Heart left ventricle (tissue), 16 donors: Measurements from ENCODE around the gene NAB2. TPM values are rescaled to one million over a fixed set of nuclear protein-coding genes. Genes with fewer than 3 reads are reported as not detected.

Experiments
- ATAC-seq, 4 donors: fragments of 200-7000 bp; cut with Tn5 transposase; one replicate each; pipeline ENCODE4 v1.9.1; 2020 to 2022; ENCODE audit warnings: moderate library complexity in 4 of 4, mild to moderate bottlenecking in 3 of 4, moderate number of reproducible peaks in 1 of 4
- DNase-seq, 5 donors: peaks; one replicate each; pipeline ENCODE4 v3.0.0-alpha.2; 2020
- H3K27ac ChIP-seq, 12 donors: fragments of 200-600 bp; sonication (generic) in 4 of 12; one replicate each; pipeline versions ENCODE4 v1.5.0 to v1.8.0; 2016 to 2022; ENCODE audit warnings: mild to moderate bottlenecking in 2 of 12
- H3K27me3 ChIP-seq, 9 donors: fragments of 200-600 bp; sonication (generic) in 2 of 9; one replicate each; pipeline versions ENCODE4 v1.5.1 to v1.8.0; 2016 to 2022; ENCODE audit warnings: mild to moderate bottlenecking in 3 of 9
- H3K36me3 ChIP-seq, 9 donors: fragments of 200-600 bp; sonication (generic) in 2 of 9; one replicate each; pipeline versions ENCODE4 v1.5.0 to v1.8.0; 2018 to 2022; ENCODE audit warnings: mild to moderate bottlenecking in 2 of 9
- H3K4me1 ChIP-seq, 12 donors: fragments of 200-600 bp; sonication (generic) in 4 of 12; one replicate each; pipeline versions ENCODE4 v1.5.0 to v1.8.0; 2016 to 2022; ENCODE audit warnings: mild to moderate bottlenecking in 3 of 12
- H3K4me3 ChIP-seq, 12 donors: fragments of 200-600 bp; sonication (generic) in 4 of 12; one replicate each; pipeline versions ENCODE4 v1.5.0 to v1.8.0; 2017 to 2022; ENCODE audit warnings: mild to moderate bottlenecking in 9 of 12, moderate library complexity in 4 of 12
- H3K9me3 ChIP-seq, 12 donors: fragments of 200-600 bp; sonication (generic) in 4 of 12; one replicate each; pipeline versions ENCODE4 v1.5.0 to v1.8.0; 2016 to 2022; ENCODE audit warnings: mild to moderate bottlenecking in 1 of 12
- POLR2A ChIP-seq, 2 donors: fragments of 450-650 bp; IDR thresholded peaks; one replicate each; pipeline ENCODE4 v1.6.1; 2017; ENCODE audit warnings: antibody characterized with exemption in 2 of 2, mild to moderate bottlenecking in 2 of 2, moderate library complexity in 2 of 2
- WGBS, 4 donors: extraction: QIAGEN DNeasy Blood & Tissue Kit in 2 of 4; methylation state at CpG; one replicate each; pipeline versions ENCODE4 v1.1.5 to v1.1.7; 2013 to 2018; 5-methylcytosine and 5-hydroxymethylcytosine counted together
- intact Hi-C, 10 donors: fragments of 100-400 bp; cut with DNase I; formaldehyde crosslinking; loops; one replicate each; pipeline versions ENCODE4 v1.11.1 to v1.14.2; 2022
- polyA plus RNA-seq, 2 donors: library from polyadenylated mRNA; stranded (reverse); fragments of 200-250 nt; gene quantifications; one replicate each; pipeline ENCODE4 v1.2.3, GENCODE V29; 2013
- total RNA-seq, 9 donors: library from RNA; depleted of rRNA in 2 of 9; stranded (reverse); fragments of >200 nt in 2 of 9; fragmentation: NEBNext Ultra II Directional in 3 of 9; extraction: Animal tissue kit (Norgen Biotek cat#: 25700) in 3 of 9; gene quantifications; one replicate each; pipeline versions ENCODE4 v1.1.0 to v1.2.4, GENCODE V29; 2016 to 2023
- TF ChIP-seq, protein P1 (sequence below), 12 donors: fragments of 200-600 bp; sonication (generic) in 4 of 12; IDR thresholded peaks; one replicate each; pipeline versions ENCODE4 v1.5.0 to v1.8.0; 2018 to 2022; ENCODE audit warnings: antibody characterized with exemption in 12 of 12, mild to moderate bottlenecking in 5 of 12
- donor health status: ischemic (EF 13 %, LVEDD 7.1; RV severe dilation, severe dysfunction).
- donor health status: healthy with polysubstance abuse.
- donor health status: DM: no; HTN: yes; CAD: no.
- donor health status: DM: no; HTN: no; CAD: no.
- donor health status: ischemic (EF 25% LVEDD 6.9; RV normal size, moderate dysfunction).
- donor health status: ischemic (EF 25% LVEDD 5.7; RV mildly dilated, moderate dysfunction).
- donor health status: healthy.
- donor health status: DM: yes; HTN: yes; CAD: no.
- donor health status: ischemic (EF 35%, LVEDD 5.7; RV mildly dilated, moderate dysfunction).
- donor health status: nonischemic (EF 11% LVEDD 7.7; RV severe dilation, severe dysfunction).
- donor health status: DM: yes; HTN: yes; CAD: no.
- donor health status: PGD.
- donor health status: ischemic (EF 29% LVEDD 5.4; RV normal size, mild dysfunction).
- donor health status: nonischemic (EF 23%, LVEDD 6.1; RV moderate dilation, normal function).

Gene NAB2
- total and polyA plus RNA-seq, 11 donors = 8.7 to 30.1 (median 11.8) TPM

DNA sequence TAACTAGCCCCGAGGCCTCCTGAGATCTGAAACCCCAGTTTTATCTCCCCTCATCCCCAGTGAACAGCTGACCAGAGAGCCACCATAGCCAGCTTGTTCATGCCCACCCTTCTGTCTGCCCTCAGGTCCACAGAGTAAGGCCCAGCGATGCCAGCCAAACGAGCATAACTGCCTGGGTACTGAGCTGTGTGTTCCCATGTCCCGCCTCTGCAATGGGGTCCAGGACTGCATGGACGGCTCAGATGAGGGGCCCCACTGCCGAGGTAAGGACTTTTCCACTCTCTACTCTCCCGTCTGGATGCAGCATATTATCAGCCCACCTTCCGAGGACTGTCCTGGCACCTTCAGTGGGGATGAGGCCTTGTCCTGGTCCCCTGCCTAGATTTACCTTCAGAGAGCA, 52.3 kb downstream of the NAB2 start:
- ATAC-seq (no peak), DNase-seq (peak in 2 of 5 donors; percentile 6 to 18)
- peaks cover 0 to 88% (median 44%) of the 10 kb centered on the region in 12 donors for H3K4me1 ChIP-seq
- 74 to 93% (median 91%) methylated on average over 8 of the region's 8 CpGs for WGBS, 4 donors
- H3K4me3 ChIP-seq = no peak overlapping the region
- peak overlapping the region in 11 of 12 donors; percentile 5 to 73 (median 66) for H3K27ac ChIP-seq
- no peaks in the 10 kb centered on the region for H3K27me3 ChIP-seq
- no peak for TF ChIP-seq POLR2A (IDR thresholded peaks at IDR 0.05)
- TF ChIP-seq, protein P1, sequence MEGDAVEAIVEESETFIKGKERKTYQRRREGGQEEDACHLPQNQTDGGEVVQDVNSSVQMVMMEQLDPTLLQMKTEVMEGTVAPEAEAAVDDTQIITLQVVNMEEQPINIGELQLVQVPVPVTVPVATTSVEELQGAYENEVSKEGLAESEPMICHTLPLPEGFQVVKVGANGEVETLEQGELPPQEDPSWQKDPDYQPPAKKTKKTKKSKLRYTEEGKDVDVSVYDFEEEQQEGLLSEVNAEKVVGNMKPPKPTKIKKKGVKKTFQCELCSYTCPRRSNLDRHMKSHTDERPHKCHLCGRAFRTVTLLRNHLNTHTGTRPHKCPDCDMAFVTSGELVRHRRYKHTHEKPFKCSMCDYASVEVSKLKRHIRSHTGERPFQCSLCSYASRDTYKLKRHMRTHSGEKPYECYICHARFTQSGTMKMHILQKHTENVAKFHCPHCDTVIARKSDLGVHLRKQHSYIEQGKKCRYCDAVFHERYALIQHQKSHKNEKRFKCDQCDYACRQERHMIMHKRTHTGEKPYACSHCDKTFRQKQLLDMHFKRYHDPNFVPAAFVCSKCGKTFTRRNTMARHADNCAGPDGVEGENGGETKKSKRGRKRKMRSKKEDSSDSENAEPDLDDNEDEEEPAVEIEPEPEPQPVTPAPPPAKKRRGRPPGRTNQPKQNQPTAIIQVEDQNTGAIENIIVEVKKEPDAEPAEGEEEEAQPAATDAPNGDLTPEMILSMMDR (IDR thresholded peaks at IDR 0.05) = no peak
- peaks cover 0 to 80% (median 70%) of the 10 kb centered on the region in 9 donors for H3K36me3 ChIP-seq
- H3K9me3 ChIP-seq = no peaks in the 10 kb centered on the region
- intact Hi-C loops = no loop called here

GRCh38 chr12:57142121-57142520, 53.2 kb downstream of the NAB2 start:
- ATAC-seq = peak in 3 of 4 donors; percentile 55 to 68 (median 64)
- DNase-seq = peak in 2 of 5 donors; percentile 61 to 69
- H3K36me3 ChIP-seq = peaks cover 0 to 86% (median 78%) of the 10 kb centered on the region in 9 donors
- 59 to 77% (median 66%) methylated on average over 8 to 9 of the region's 9 CpGs for WGBS, 4 donors
- H3K4me1 ChIP-seq = peaks cover 0 to 88% (median 43%) of the 10 kb centered on the region in 12 donors
- no peak overlapping the region for H3K4me3 ChIP-seq
- H3K27me3 ChIP-seq = no peaks in the 10 kb centered on the region
- intact Hi-C loops = no loop called here
- TF ChIP-seq POLR2A (IDR thresholded peaks at IDR 0.05) = no peak
- TF ChIP-seq, protein P1 (IDR thresholded peaks at IDR 0.05) = no peak
- H3K27ac ChIP-seq = peak overlapping the region; percentile 3 to 73 (median 61)
- H3K9me3 ChIP-seq = no peaks in the 10 kb centered on the region

DNA sequence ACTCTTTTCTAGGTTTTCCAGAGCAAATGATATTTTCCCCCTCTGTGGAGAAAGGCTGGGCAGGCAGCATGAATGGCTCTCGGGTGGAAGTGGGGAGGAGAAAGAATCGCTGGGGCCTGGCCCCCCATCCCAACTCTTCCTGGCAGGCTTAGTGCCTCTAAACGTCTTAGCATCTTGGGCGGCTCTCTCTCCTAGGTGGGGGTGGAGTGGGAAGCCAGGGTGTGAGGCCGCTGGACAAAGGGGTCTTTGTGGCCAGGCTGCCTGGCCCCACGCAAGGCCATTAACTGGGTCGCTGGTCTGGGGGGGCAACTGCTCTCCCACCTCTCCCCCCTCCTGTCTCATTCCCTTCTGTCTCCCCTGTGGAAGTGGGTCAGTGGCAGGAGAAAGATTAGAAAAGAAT, 53.8 kb downstream of the NAB2 start:
- Histone ChIP-seq H3K4me3 (no peak overlapping the region), H3K27me3 (no peaks in the 10 kb centered on the region), H3K9me3 (no peaks in the 10 kb centered on the region), H3K27ac (peak overlapping the region; percentile 3 to 73 (median 53)), H3K36me3 (peaks cover 0 to 92% (median 78%) of the 10 kb centered on the region in 9 donors), H3K4me1 (peaks cover 0 to 88% (median 43%) of the 10 kb centered on the region in 12 donors)
- no peak for ATAC-seq
- TF ChIP-seq, protein P1 (IDR thresholded peaks at IDR 0.05) = no peak
- no peak for TF ChIP-seq POLR2A (IDR thresholded peaks at IDR 0.05)
- WGBS, 4 donors = 74 to 79% (median 75%) methylated on average over 7 of the region's 7 CpGs
- intact Hi-C loops = no loop called here
- DNase-seq = peak in 1 of 5 donors; percentile 14

- WGBS, 4 donors = 50 to 85% (median 78%) methylated on average over 4 of the region's 4 CpGs
- ATAC-seq (no peak), DNase-seq (peak in 1 of 5 donors; percentile 18)
- H3K27me3 ChIP-seq = no peaks in the 10 kb centered on the region
- peaks cover 0 to 88% (median 42%) of the 10 kb centered on the region in 12 donors for H3K4me1 ChIP-seq
- TF ChIP-seq, protein P1 (IDR thresholded peaks at IDR 0.05) = no peak
- TF ChIP-seq POLR2A (IDR thresholded peaks at IDR 0.05) = no peak
- no peak overlapping the region for H3K4me3 ChIP-seq
- H3K36me3 ChIP-seq = peaks cover 0 to 95% (median 76%) of the 10 kb centered on the region in 9 donors
- intact Hi-C loops = no loop called here
- H3K27ac ChIP-seq = peak overlapping the region in 10 of 12 donors; percentile 17 to 73 (median 62)
- H3K9me3 ChIP-seq = no peaks in the 10 kb centered on the region
Observed at GRCh38 chr12:57143454-57143853, 54.5 kb downstream of the NAB2 start.

Other genes with a start within 250 kb of the NAB2 start
- under 1 TPM in 3 of 9 donors, not detected in 6; 0.12 to 0.27 (median 0.20) TPM for gene SDR9C7, start 154.7 kb upstream of the NAB2 start, total RNA-seq
- not detected for gene SDR9C7, start 154.7 kb upstream of the NAB2 start, polyA plus RNA-seq
- under 1 TPM in 7 of 9 donors, not detected in 2; 0.08 to 0.54 (median 0.16) TPM for gene RDH16, start 131.5 kb upstream of the NAB2 start, total RNA-seq
- under 1 TPM; 0.06 to 0.27 TPM for gene RDH16, start 131.5 kb upstream of the NAB2 start, polyA plus RNA-seq
- gene ZBTB39, start 82.6 kb upstream of the NAB2 start, total RNA-seq = 1 to 10 TPM; 2.7 to 4.5 (median 3.6) TPM
- gene ZBTB39, start 82.6 kb upstream of the NAB2 start, polyA plus RNA-seq = 1 to 10 TPM; 1.5 to 2.6 TPM
- gene TAC3, start 72.6 kb upstream of the NAB2 start, total RNA-seq = not detected
- not detected for gene TAC3, start 72.6 kb upstream of the NAB2 start, polyA plus RNA-seq
- gene MYO1A, start 39.0 kb upstream of the NAB2 start, total RNA-seq = under 1 TPM in 3 of 9 donors, not detected in 6; 0.06 to 0.77 (median 0.45) TPM
- gene MYO1A, start 39.0 kb upstream of the NAB2 start, polyA plus RNA-seq = under 1 TPM in 1 of 2 donors, not detected in 1; 0.19 TPM
- 10 to 100 TPM in 1 of 9 donors, 1 to 10 TPM in 8; 1.7 to 12.0 (median 3.6) TPM for gene NEMP1, start 10.3 kb upstream of the NAB2 start, total RNA-seq
- 1 to 10 TPM; 1.4 to 2.2 TPM for gene NEMP1, start 10.3 kb upstream of the NAB2 start, polyA plus RNA-seq
- gene STAT6, start 22.2 kb downstream of the NAB2 start, total RNA-seq = 10 to 100 TPM; 31.6 to 87.7 (median 37.6) TPM
- 10 to 100 TPM; 39.6 to 41.0 TPM for gene STAT6, start 22.2 kb downstream of the NAB2 start, polyA plus RNA-seq
- gene LRP1, start 39.4 kb downstream of the NAB2 start, total RNA-seq = 100 to 1,000 TPM in 4 of 9 donors, 10 to 100 TPM in 5; 51.5 to 316 (median 71.1) TPM
- gene LRP1, start 39.4 kb downstream of the NAB2 start, polyA plus RNA-seq = 10 to 100 TPM; 23.0 to 31.5 TPM
- not detected for gene LRP1-AS, start 58.5 kb downstream of the NAB2 start, total RNA-seq
- gene LRP1-AS, start 58.5 kb downstream of the NAB2 start, polyA plus RNA-seq = not detected
- 1 to 10 TPM; 1.9 to 8.0 (median 3.2) TPM for gene NXPH4, start 127.7 kb downstream of the NAB2 start, total RNA-seq
- gene NXPH4, start 127.7 kb downstream of the NAB2 start, polyA plus RNA-seq = 1 to 10 TPM; 1.3 to 2.3 TPM
- 10 to 100 TPM; 26.2 to 46.7 (median 35.5) TPM for gene SHMT2, start 140.6 kb downstream of the NAB2 start, total RNA-seq
- 10 to 100 TPM; 15.9 to 76.5 TPM for gene SHMT2, start 140.6 kb downstream of the NAB2 start, polyA plus RNA-seq
- gene STAC3, start 162.1 kb downstream of the NAB2 start, total RNA-seq = 1 to 10 TPM in 3 of 9 donors, under 1 TPM in 5, not detected in 1; 0.47 to 5.7 (median 0.92) TPM
- gene STAC3, start 162.1 kb downstream of the NAB2 start, polyA plus RNA-seq = under 1 TPM; 0.61 to 0.67 TPM